SW 1271 (cell line): ENCODE measurements around the gene TACR3.
"Not testable (repeated sequence)": the region's sequence is repeated elsewhere in the genome, so short reads cannot be mapped to it uniquely, and the experiment has no call there.

ENCODE experiments used
- DNase-seq, 2 experiments: peaks; one replicate each; lab custom pipeline; 2025; lab: John Stamatoyannopoulos, UW

The TACR3 gene, protein sequence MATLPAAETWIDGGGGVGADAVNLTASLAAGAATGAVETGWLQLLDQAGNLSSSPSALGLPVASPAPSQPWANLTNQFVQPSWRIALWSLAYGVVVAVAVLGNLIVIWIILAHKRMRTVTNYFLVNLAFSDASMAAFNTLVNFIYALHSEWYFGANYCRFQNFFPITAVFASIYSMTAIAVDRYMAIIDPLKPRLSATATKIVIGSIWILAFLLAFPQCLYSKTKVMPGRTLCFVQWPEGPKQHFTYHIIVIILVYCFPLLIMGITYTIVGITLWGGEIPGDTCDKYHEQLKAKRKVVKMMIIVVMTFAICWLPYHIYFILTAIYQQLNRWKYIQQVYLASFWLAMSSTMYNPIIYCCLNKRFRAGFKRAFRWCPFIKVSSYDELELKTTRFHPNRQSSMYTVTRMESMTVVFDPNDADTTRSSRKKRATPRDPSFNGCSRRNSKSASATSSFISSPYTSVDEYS

DNA sequence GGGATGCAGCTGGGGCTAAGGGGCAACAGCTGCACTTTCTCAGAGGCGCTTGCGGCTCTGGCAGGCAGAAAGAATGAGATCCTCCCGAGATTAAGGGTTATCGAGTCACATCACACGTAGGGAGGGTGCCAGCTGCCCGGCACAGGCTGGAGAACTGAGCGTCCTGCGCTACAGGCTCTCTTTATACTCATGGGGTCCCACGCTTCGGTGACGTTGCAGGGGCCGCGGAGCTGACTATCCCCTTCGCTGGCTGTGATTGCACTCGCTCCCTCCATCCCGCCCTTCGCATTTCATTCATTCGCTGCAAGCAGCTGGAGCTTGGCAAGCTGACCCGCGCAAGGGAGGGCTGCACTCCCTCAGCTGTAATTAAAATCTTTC, at the start of gene TACR3:
Gene TACR3 (minus strand): TSS at position 156 of the 378 bp plus-strand sequence. CDS start 310 bp downstream, outside the sequence.
- no peak for DNase-seq

DNA sequence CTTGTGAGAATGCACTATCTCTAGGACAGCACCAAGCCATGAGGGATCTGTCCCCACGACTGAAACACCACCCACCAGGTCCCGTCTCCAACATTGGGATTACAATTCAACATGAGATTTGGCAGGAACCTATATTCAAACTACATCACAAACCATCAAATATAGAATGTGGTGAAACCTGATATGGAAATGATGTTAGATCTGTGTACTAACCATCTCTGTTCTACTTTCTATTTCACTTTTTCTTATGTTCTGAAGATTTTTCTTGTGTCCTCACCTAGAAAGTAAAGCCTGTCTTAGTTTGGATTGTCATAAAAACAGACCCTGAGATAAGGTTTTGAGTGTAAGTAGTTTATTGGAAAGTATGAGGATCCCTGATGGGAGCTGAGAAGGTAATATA, 37.8 kb upstream of the TACR3 start:
- DNase-seq: no peak

DNA sequence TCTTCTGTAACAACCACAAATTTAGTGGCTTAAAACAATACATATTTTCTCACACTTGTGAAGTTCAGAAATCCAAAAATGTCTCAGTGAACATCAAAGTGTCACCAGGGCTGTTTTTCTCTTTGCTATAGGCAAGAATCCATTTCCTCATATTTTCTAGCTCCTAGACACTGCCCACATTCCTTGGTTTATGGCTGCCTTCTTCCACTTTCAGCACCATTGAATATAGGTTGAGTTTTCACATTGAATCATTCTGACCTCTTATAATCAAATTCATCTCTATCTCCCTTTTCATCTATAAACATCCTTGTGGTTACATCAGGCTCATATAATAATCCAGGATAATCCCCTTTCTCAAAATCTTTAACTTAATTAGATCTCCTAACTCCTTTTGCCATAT, 37.0 kb upstream of the TACR3 start:
- no peak for DNase-seq

DNA sequence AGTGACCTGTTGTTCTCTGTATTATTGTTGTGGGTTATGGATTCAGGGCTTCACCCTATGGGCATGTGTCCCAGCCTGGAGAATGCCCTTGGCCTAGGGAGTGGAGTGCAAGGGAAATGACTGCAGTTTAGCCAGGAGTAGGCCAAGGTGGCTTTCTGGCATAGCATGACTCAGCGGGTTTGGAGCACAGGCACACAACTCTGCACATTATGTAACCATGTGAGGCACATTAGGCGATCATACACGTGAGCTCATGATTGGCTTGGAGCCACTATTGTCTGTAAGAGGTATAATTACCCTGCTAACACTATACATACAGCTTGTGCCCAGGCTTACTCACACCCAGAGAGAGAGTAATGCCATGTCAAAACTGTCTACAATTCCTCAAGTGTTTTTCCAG, 35.1 kb upstream of the TACR3 start:
- DNase-seq: no peak

DNA sequence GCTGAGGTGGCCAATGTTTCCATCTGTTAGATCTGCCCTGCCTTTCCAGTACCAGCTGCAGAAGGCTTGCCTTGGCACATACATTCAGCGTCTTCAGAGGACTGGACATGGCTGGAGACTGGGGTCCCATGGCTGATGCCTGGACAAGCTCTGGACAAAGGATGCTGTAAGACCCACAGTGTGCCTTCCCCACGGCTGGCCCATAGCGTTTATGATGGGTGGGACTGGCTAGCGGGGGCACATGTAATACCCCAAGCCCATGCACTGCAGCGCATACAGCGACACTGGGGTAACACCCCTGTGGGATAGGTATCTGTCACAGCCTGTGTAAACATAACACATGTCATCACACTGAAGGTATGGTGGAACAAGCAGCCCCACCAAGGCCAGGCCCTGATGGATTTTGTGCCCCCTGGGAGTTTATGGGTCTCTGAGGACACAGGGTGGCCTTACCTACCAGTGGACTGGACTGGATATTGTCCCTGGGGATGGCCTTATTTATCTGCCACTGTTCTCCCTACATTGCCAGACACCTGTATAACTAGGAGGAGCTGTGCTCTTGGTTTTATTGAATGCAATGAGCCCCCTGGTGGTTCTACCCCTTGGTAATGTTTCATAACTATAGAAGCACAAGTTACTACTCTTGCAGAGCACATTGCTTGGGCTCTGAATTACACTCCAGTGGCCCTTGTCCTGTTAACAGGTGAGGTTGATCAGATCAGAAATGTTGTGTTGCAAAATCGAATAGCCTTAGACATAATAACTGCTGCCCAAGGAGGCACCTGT, 34.3 kb upstream of the TACR3 start:
- DNase-seq: no peak

DNA sequence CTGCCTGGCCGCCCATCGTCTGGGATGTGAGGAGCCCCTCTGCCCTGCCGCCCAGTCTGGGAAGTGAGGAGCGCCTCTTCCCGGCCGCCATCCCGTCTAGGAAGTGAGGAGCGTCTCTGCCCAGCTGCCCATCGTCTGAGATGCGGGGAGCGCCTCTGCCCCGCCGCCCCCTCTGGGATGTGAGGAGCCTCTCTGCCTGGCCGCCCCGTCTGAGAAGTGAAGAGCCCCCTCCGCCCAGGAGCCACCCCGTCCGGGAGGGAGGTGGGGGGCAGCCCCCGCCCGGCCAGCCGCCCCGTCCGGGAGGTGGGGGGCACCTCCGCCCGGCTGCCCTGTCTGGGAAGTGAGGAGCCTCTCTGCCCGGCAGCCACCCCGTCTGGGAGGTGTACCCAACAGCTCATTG, 3.4 kb upstream of the TACR3 start:
- not testable (repeated sequence) for DNase-seq

DNA sequence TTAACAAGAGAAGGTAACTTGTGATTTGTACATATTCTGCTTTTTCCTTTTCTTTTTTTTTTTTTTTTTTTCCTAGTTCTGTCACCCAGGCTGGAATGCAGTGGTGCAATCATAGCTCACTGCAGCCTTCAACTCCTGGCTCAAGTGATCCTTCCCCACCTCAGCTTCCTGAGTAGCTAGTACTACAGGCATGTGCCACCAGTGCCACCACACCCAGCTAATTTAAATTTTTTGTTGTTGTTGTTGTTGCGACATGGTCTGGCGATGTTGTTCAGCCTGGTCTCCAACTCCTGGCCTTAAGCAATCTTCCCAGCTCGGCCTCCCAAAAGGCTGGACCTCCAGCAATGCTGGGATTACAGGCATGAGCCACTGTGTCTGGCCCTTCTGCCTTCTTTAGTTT, 1.5 kb upstream of the TACR3 start:
- no peak for DNase-seq

DNA sequence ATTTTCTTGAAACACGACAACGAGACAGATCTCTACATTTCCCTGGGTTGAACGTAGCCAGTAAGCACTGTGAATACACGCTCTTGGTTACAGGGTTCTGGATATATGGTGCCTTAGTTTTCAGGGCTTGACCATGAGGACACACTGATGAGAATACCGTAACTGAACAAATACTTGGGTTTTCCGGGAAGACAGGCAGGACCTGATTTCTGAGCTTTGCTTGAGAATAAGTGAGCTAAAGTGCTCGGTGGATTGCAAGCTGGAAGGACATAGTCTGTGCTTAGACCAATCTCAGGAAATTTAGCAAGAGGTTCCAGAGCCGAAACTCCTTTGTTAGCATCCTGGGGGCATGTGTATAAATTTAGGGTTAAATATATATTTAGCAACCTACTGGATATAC, 876 bp upstream of the TACR3 start:
- no peak for DNase-seq

DNA sequence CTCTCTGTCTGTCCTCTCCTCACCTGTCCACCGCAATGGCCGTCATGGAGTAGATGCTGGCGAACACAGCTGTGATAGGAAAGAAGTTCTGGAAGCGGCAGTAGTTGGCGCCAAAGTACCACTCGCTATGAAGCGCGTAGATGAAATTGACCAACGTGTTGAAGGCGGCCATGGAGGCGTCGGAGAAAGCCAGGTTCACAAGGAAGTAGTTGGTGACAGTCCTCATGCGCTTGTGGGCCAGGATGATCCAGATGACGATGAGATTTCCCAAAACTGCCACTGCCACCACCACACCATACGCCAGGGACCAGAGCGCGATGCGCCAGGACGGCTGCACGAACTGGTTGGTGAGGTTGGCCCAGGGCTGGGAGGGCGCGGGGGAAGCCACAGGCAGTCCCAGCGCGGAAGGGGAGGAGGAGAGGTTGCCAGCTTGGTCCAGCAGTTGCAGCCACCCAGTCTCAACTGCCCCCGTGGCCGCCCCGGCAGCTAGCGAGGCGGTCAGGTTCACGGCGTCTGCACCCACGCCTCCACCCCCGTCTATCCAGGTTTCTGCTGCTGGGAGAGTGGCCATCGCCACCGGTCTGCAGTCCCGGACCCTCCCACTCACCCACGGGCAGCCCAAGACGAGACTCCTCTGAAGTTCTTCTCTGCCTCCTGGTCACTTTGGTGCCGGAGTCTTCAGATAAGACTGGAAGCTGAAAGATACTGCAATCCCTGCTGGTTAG, 518 bp downstream of the TACR3 start:
- DNase-seq: no peak

DNA sequence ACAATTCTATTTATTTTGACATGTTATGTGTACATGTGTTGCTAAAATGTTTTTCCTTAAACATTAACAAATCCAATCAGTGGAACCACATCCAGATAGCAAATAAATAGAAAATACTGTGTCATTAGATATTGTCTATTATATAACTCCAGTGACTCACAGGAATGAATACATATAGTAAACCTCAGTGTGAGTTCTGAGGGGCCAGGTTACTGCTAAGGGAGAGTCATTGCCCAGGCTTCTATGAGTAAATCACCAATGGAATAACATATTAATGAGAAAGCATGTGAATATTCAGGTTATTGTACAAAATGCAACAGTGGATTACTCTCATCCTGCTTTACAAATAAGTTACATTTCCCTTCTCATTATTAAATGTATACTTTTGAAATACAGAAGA, 27.2 kb downstream of the TACR3 start:
- DNase-seq: no peak

DNA sequence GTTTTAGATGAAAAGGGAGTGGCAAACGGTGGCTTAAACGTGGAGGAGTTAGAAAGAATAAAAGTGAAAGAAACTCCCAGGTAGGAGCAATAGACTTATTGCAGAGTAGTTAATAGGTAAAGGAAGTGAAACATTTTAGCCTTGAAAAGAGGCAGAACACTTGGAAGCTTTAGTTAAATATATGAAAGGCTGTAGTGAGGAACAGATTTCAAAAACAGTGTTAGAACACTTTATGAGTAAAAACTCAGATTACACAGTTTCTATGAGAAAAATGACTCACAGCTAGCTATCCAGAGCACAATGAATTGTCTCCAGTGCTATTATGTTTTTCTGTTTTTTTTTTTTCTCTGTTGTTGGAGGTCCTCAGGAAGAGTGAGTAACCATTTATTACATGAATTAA, 45.8 kb downstream of the TACR3 start:
- DNase-seq: no peak

DNA sequence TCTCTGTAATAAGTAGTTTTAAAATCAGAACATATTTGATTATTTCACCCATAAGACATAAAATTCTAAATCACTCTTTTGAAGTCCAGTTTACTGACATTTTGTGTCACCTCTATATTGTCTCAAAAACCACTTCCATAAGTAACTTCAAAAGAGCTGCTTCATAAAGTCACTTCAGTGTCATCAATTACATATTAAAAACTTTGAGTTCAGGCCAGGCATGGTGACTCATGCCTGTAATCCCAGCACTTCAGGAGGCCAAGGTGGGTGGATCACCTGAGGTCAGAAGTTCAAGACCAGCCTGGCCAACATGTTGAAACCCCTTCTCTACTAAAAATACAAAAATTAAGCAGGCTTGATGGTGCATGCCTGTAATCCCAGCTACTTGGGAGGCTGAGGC, 53.0 kb downstream of the TACR3 start:
- not testable (repeated sequence) for DNase-seq

DNA sequence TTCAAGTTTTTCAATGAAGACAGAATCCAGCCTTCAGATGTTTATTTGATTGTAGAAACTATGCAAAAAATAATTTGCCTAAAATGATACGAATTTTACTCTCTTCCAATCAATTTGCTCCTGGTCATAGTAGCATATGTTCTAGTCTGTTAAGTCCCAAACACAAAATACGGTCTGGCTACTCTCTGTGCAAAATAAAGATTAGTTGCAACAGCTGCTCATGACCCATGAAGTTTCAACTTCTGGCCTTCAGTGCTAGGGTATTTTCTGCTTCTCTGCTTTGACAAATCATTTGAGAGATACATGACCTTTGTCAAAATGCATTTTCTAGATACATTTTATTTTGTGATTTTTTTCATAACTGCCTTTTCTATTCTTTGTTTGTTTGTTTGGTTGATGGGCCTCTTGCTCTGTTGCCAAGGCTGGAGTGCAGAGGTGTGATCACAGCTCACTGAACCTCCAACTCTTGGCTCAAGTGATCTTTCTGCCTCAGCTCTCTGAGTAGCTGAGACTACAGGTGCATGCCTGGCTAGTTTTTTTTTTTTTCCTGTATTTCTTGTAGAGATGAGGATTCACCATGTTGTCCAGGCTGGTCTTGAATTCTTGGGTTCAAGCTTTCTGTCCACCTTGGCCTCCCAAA, 55.2 kb downstream of the TACR3 start:
- no peak for DNase-seq

DNA sequence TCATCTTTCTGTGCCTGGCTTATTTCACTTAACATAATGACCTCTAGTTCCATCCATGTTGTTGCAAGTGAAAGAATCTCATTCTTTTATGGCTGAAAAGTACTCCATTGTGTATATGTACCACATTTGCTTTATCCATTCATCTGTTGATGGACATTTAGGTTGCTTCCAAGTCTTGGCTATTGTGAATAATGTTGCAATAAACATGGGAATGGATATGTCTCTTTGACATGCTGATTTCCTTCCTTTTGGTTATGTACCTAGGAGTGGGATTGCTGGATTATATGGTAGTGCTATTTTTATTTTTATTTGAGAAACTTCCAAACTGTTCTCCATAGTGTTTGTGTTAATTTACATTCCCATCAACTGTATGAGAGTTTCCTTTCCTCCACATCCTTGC, 71.2 kb downstream of the TACR3 start:
- no peak for DNase-seq

DNA sequence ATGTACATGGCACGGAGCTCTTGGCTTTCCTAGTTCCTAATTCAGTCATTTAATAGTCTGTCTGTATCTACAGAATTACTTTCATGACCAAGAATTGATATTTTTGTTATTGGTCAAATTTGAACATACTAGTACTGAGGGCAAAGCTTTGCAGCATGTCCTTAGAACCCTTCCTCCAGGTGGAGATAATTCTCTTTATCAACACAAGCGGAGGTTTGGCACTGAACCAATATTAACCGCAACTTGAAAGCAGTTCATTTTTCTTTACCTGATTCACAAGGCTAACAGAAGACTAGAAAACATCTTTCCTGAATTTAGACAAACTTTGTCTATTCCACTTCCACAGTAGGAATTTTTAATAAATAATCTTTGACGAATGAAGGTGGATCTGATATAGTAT, 73.8 kb downstream of the TACR3 start:
- no peak for DNase-seq

DNA sequence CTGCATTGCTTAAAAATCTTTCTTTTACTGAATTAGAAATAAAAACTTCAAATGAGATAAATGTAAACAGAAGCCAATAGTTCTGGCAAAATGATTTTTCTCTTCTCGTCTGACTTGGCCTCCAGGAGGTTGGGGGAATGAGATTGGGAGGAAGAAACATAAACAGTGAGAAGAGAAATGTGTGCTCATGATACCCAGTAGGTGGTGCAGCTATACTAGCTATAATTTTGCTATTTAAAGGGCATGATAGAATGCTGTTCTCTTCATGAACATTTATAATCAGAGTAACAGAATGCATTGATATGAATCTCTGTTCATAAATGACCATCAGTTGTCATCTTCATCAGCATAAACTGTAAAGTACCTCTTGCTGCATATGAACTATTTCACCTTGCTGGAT, 85.5 kb downstream of the TACR3 start:
- no peak for DNase-seq

DNA sequence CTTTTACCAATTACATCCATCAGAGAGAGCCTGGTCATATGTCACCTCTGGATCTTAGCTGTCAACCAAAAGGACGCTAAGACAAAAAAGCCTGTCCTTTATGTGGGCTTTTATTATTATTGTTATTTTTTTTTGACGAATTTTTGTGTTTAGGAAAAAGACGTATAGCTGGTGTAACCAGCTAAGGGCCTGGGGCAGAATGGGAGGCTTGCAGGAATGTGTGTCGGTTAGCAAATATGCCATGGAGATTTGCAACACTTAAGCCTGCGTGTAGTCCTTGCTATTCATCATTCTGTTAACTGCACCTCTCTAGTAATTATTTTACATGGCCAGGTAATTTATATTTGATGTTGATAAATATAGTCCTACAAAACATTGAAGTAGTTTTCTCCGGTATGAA, 93.5 kb downstream of the TACR3 start:
- no peak for DNase-seq

DNA sequence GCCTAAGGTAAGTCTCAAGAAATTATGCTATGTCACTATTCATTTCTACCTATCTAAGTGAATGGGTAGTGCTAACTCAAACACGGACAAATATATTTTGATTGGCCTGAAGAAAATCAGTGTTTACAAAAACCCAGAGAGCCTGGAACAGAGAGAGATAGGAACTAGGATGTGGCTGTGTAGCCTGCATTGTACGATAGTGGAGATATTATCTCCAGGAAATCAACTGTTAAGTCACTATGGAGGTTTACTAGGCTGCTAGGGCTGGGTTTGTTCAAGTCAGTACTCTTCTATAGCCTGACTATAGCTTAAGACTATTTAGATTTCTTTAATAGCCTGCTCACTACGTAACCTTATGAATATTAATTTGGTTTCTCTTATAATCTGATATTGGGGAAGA, 127.9 kb downstream of the TACR3 start:
- DNase-seq: no peak

DNA sequence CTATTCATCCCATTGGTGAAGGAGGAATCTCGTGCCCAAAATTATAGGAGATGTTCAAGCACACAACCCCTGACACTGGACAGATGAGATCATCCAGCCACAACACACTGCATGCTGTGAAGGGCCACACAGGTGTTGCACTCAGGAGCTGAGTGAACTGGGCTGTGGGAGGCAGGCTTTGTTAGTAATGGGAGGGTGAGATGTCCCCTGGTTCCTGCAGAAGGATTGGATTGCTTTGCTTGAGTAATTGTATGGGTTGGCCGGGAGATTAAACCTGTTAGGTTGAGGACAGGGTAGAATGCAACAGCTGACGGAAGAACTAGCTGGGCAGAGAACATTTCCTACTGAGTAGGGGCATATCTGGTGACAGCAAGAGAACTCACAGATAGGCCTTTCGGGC, 152.2 kb downstream of the TACR3 start:
- DNase-seq: no peak

DNA sequence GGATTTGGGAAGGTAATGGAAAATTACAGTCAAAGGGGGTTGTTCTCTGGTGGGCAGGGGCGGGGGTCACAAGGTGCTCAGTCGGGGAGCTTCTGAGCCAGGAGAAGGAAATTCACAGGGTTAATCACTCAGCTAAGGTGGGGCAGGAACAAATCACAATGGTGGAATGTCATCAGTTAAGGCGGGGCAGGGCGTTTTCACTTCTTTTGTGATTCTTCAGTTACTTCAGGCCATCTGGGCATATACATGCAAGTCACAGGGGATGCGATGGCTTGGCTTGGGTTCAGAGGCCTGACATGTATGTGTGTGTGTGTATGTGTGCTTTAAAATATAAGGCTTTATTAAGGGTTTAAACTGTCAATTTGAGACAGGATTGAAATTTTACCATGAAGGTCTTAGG, 160.6 kb downstream of the TACR3 start:
- DNase-seq: not testable (repeated sequence)
